WERI-Rb-1 (cell line): ENCODE data around the gene OR11L1.

Source experiments
- DNase-seq: peaks from one replicate; pipeline ENCODE4 v3.0.0-alpha.2; 2020
- H3K27ac ChIP-seq: fragments of 250-450 bp; sonication (Bioruptor Pico); 2 replicates; pipeline ENCODE4 v1.5.1; 2020; ENCODE audit warnings: mild to moderate bottlenecking, moderate library complexity
- H3K27me3 ChIP-seq: fragments of 250-450 bp; sonication (Bioruptor Pico); 2 replicates; pipeline ENCODE4 v1.5.1; 2021; ENCODE audit warnings: mild to moderate bottlenecking, low read depth, moderate library complexity; ENCODE audit not compliant: insufficient read depth, severe bottlenecking
- H3K36me3 ChIP-seq: fragments of 250-450 bp; sonication (Bioruptor Pico); 2 replicates; pipeline ENCODE4 v1.5.1; 2020; ENCODE audit warnings: mild to moderate bottlenecking, moderate library complexity
- H3K4me3 ChIP-seq: 2 replicates; pipeline ENCODE4 v1.5.1; 2011; ENCODE audit warnings: low read depth, mild to moderate bottlenecking, control low read depth, low read length
- H3K9me3 ChIP-seq: fragments of 250-450 bp; sonication (Bioruptor Pico); 2 replicates; pipeline ENCODE4 v1.5.1; 2021; ENCODE audit warnings: mild to moderate bottlenecking, moderate library complexity; ENCODE audit not compliant: severe bottlenecking
- TF ChIP-seq, protein P1 (sequence below): IDR thresholded peaks from 2 replicates; pipeline ENCODE4 v1.5.1; 2011; ENCODE audit warnings: low read depth, mild to moderate bottlenecking, control low read depth, inconsistent platforms, low read length

The OR11L1 gene

DNA sequence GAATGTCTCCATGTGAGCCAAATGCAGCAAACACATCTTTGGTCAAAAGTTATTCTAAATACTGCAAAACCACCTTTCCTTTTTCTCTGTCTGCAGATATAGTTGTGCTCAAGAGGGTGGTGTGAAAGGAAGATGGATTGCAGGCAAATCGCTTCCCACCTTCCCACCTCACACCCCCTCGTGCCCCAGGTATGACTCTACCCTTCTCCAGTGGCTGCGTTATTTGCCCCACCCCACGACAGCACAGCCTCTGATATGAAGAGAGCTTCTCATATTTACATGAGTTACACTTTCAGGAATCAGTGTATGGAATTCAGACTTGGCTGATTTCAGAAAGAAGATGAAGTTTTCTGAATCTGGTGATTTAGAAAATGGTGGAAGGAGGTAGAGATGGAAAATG, 21.1 kb upstream of the OR11L1 start:
- Histone ChIP-seq H3K27ac (no peak overlapping the region), H3K4me3 (no peak overlapping the region), H3K36me3 (no peaks in the 10 kb centered on the region), H3K9me3 (no peaks in the 10 kb centered on the region), H3K27me3 (peaks cover 9% of the 10 kb centered on the region)
- no peak for DNase-seq
- TF ChIP-seq, protein P1, sequence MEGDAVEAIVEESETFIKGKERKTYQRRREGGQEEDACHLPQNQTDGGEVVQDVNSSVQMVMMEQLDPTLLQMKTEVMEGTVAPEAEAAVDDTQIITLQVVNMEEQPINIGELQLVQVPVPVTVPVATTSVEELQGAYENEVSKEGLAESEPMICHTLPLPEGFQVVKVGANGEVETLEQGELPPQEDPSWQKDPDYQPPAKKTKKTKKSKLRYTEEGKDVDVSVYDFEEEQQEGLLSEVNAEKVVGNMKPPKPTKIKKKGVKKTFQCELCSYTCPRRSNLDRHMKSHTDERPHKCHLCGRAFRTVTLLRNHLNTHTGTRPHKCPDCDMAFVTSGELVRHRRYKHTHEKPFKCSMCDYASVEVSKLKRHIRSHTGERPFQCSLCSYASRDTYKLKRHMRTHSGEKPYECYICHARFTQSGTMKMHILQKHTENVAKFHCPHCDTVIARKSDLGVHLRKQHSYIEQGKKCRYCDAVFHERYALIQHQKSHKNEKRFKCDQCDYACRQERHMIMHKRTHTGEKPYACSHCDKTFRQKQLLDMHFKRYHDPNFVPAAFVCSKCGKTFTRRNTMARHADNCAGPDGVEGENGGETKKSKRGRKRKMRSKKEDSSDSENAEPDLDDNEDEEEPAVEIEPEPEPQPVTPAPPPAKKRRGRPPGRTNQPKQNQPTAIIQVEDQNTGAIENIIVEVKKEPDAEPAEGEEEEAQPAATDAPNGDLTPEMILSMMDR = no peak

DNA sequence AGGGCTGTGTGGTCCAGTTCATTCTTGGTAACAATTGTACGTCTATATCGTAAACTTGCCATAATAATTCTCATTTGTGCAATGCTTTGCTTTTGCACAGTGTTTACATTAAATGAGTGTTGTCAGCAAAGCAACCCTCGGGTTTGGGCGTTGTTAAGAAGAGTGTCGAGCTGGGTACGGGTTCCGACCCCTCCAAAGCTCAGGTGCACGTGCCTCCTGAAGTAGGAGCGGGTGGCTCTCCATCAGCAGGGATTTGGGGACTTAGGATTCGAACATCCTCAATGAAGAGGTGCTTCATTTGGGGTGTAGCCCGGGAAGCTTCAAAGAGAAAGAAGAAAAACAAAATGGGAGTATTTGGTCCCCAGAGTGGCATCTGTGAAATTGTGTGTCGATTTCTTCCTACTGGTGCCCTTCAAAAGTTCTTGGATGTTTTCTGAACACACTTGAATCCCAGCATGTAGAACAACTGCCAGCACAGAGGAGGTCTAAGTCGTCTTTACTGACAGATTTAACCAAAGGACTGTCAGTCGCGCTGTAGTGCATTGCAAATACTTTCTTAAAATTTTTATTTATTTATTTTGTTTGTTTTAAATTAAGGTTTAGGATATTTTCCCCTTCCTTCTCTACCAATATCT, 16.4 kb upstream of the OR11L1 start:
- no peak overlapping the region for H3K27ac ChIP-seq
- TF ChIP-seq, protein P1 = no peak
- DNase-seq = no peak
- peaks cover 6% of the 10 kb centered on the region for H3K27me3 ChIP-seq
- no peaks in the 10 kb centered on the region for H3K9me3 ChIP-seq
- peak overlapping the region; percentile 51 for H3K4me3 ChIP-seq
- H3K36me3 ChIP-seq = no peaks in the 10 kb centered on the region

DNA sequence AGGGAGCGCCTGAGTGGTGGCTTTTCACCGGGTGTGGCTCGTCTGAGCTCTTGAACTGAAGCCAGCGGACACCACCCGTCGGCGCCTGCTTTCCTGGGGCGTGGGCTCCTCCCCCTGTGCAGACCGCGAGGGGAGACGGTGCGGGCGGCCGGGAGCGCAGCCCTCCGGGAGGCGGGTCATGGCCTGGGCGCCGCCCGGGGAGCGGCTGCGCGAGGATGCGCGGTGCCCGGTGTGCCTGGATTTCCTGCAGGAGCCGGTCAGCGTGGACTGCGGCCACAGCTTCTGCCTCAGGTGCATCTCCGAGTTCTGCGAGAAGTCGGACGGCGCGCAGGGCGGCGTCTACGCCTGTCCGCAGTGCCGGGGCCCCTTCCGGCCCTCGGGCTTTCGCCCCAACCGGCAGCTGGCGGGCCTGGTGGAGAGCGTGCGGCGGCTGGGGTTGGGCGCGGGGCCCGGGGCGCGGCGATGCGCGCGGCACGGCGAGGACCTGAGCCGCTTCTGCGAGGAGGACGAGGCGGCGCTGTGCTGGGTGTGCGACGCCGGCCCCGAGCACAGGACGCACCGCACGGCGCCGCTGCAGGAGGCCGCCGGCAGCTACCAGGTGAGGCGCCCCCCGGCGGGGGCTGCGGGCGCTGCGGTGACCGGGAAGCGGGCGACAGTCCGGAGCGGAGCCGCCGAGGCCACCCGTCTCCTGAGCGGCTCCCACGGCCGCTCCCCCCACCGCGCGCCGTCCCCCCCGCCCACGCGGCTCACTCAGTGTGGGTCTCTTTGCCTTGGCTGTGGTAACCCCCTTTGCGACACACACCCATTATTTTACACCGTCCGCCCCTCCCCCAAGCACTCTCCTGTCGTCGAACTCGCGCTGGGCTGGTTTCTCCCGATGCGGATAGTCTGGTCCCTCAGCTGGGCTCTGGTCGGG, 15.6 kb upstream of the OR11L1 start, which contains the start of gene TRIM58:
TRIM58 (plus strand) TSS at position 119 of the 916 bp plus-strand sequence; CDS start at position 179, 60 bp downstream.
- Histone ChIP-seq H3K9me3 (no peaks in the 10 kb centered on the region), H3K27me3 (peaks cover 6% of the 10 kb centered on the region), H3K27ac (peak within 1 kb of the TSS; percentile 49), H3K36me3 (no peaks in the 10 kb centered on the region), H3K4me3 (peak within 1 kb of the TSS; percentile 51)
- TF ChIP-seq, protein P1 = peak; percentile 98
- DNase-seq = peak; percentile 91

DNA sequence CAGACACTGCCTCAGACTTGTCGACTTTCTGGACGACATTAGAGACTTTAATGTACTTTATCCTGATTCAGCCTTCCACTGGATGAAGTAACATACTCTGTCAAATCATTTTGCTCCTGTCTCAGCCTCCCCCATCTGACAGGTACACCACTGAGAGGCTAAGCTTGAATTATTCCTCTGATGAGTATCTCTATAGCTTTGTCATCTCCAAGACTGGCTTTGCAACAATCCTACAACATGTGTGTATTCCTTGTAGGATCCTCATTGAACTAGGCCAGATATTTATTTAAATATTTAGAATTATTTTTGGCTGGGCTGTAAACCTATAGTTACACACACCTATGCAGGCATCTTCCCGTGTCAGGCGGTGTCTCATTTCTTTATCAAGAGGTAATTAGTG, 14.2 kb upstream of the OR11L1 start:
- peaks cover 6% of the 10 kb centered on the region for H3K27me3 ChIP-seq

DNA sequence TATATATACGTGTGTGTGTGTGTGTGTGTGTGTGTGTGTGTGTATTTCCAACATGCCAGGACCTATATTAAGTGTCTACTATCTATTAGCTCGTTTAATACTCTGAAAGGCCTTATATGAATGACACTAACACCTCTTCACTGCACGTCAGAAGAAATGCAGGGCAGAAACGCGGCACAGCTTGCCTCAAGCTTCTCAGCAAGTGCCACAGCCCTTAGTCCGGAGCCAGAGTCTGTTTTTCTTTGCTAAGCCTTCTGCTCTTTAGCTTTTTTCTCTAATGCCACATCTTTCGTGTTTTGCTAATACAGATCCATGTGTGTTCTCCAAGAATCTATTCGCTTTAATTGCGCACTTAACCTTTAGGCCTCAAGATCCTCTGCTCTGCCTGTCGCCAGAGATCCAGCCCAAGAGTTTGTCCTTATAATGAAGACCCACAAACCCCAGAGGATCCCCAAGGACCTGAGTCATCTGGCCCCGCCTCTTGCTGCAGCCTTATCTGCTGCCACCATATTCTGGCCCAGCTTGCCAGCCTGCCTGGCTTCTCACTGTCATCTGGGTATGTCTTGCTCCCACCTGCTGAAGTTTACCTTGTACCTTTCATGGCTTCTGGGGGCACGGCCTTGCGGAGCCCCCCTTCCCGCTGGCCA, 13.3 kb upstream of the OR11L1 start:
- no peaks in the 10 kb centered on the region for H3K9me3 ChIP-seq

More for the DNA sequence above, 14.2 kb upstream of the OR11L1 start:
- TF ChIP-seq, protein P1 = no peak
- H3K4me3 ChIP-seq = no peak overlapping the region
- no peak overlapping the region for H3K27ac ChIP-seq
- H3K9me3 ChIP-seq = no peaks in the 10 kb centered on the region
- no peak for DNase-seq
- H3K36me3 ChIP-seq = no peaks in the 10 kb centered on the region

More for the DNA sequence above, 13.3 kb upstream of the OR11L1 start:
- Histone ChIP-seq H3K4me3 (no peak overlapping the region), H3K36me3 (no peaks in the 10 kb centered on the region), H3K27ac (no peak overlapping the region), H3K27me3 (peaks cover 6% of the 10 kb centered on the region)
- no peak for DNase-seq
- TF ChIP-seq, protein P1 = no peak
